Smooth muscle cell (in vitro differentiated cells): Measurements from ENCODE around the gene CDH4. TPM values are rescaled to one million over a fixed set of nuclear protein-coding genes. Genes with fewer than 3 reads are reported as not detected.

Source experiments
- DNase-seq: peaks from one replicate; lab custom pipeline; 2025; ENCODE audit not compliant: unreplicated experiment; lab: John Stamatoyannopoulos, UW
- H2AFZ ChIP-seq: fragments of 200-600 bp; sonication (generic); 2 replicates; pipeline ENCODE4 v1.6.0; 2016; ENCODE audit warnings: antibody characterized with exemption, low read depth, mild to moderate bottlenecking
- H3F3A ChIP-seq: fragments of 200-600 bp; sonication (generic); 2 replicates; pipeline ENCODE4 v1.6.0; 2017; ENCODE audit warnings: antibody characterized with exemption, low read depth
- H3K27ac ChIP-seq: fragments of 200-600 bp; sonication (generic); 2 replicates; pipeline ENCODE4 v1.5.1; 2016; ENCODE audit warnings: low read depth, mild to moderate bottlenecking
- H3K27me3 ChIP-seq: fragments of 200-600 bp; sonication (generic); 2 replicates; pipeline ENCODE4 v1.6.1; 2016; ENCODE audit warnings: low read depth, mild to moderate bottlenecking
- H3K36me3 ChIP-seq: fragments of 200-600 bp; sonication (generic); 2 replicates; pipeline ENCODE4 v1.5.1; 2016; ENCODE audit warnings: low read depth
- H3K4me1 ChIP-seq: fragments of 200-600 bp; sonication (generic); 2 replicates; pipeline ENCODE4 v1.5.1; 2016; ENCODE audit warnings: low read depth
- H3K4me2 ChIP-seq: fragments of 200-600 bp; sonication (generic); 2 replicates; pipeline ENCODE4 v1.6.0; 2016; ENCODE audit warnings: mild to moderate bottlenecking
- H3K4me3 ChIP-seq: fragments of 200-600 bp; sonication (generic); 2 replicates; pipeline ENCODE4 v1.5.1; 2016; ENCODE audit warnings: mild to moderate bottlenecking
- H3K79me2 ChIP-seq: fragments of 200-600 bp; sonication (generic); 2 replicates; pipeline ENCODE4 v1.6.0; 2016; ENCODE audit warnings: low read depth, mild to moderate bottlenecking
- H3K9ac ChIP-seq: fragments of 200-600 bp; sonication (generic); 2 replicates; pipeline ENCODE4 v1.6.0; 2016; ENCODE audit warnings: low read depth
- H3K9me3 ChIP-seq: fragments of 200-600 bp; sonication (generic); replicated peaks from 2 replicates; pipeline ENCODE4 v1.5.1; 2016; ENCODE audit warnings: low read depth
- H4K20me1 ChIP-seq: fragments of 200-600 bp; sonication (generic); 2 replicates; pipeline ENCODE4 v1.6.0; 2016; ENCODE audit warnings: low read depth
- CTCF ChIP-seq: fragments of 200-600 bp; sonication (generic); IDR thresholded peaks from 2 replicates; pipeline ENCODE4 v1.5.1; 2017; ENCODE audit warnings: borderline replicate concordance, mild to moderate bottlenecking, antibody characterized with exemption; ENCODE audit not compliant: insufficient read depth, poor library complexity, severe bottlenecking
- WGBS: methylation state at CpG from one replicate; pipeline ENCODE4 v1.1.7; 2016; ENCODE audit warnings: low lambda C conversion rate; 5-methylcytosine and 5-hydroxymethylcytosine counted together
- polyA plus RNA-seq: library from polyadenylated mRNA; unstranded; fragments of >200 nt; fragmentation: Nextera tagmentation; extraction: Ambion mirVana; gene quantifications from 2 replicates; pipeline ENCODE4 v1.2.1, GENCODE V29; 2016
- total RNA-seq: library from RNA; depleted of rRNA; stranded (reverse); fragments of >200 nt; gene quantifications from 2 replicates; pipeline ENCODE4 v1.2.3, GENCODE V29; 2014

CDH4 gene
- total and polyA plus RNA-seq, 2 experiments from 2014 or later: 0.03 to 0.04 TPM

GRCh38 chr20:61963149-61963548 lies 711.1 kb downstream of the CDH4 start:
- no peak for DNase-seq
- no peak for TF ChIP-seq CTCF
- no peaks in the 10 kb centered on the region for H3K9me3 ChIP-seq
- no peaks in the 10 kb centered on the region for H3K36me3 ChIP-seq
- H3F3A ChIP-seq: no peaks in the 10 kb centered on the region
- no peak overlapping the region for H3K9ac ChIP-seq
- H3K4me1 ChIP-seq: no peaks in the 10 kb centered on the region
- peaks cover 4% of the 10 kb centered on the region for H3K27me3 ChIP-seq
- no peak overlapping the region for H3K4me3 ChIP-seq
- H4K20me1 ChIP-seq: no peaks in the 10 kb centered on the region
- no peak overlapping the region for H3K27ac ChIP-seq
- WGBS: 87% methylated on average over 9 of the region's 9 CpGs
- no peak overlapping the region for H2AFZ ChIP-seq
- no peaks in the 10 kb centered on the region for H3K79me2 ChIP-seq
- no peak overlapping the region for H3K4me2 ChIP-seq

GRCh38 chr20:61963885-61964674 lies 712.0 kb downstream of the CDH4 start:
- Histone ChIP-seq H3F3A (no peaks in the 10 kb centered on the region), H3K4me1 (no peaks in the 10 kb centered on the region), H3K9ac (no peak overlapping the region), H2AFZ (no peak overlapping the region), H3K27me3 (peaks cover 4% of the 10 kb centered on the region), H3K9me3 (no peaks in the 10 kb centered on the region), H4K20me1 (no peaks in the 10 kb centered on the region), H3K79me2 (no peaks in the 10 kb centered on the region), H3K4me3 (no peak overlapping the region), H3K27ac (no peak overlapping the region), H3K36me3 (no peaks in the 10 kb centered on the region), H3K4me2 (no peak overlapping the region)
- DNase-seq: no peak
- no peak for TF ChIP-seq CTCF
- WGBS: 92% methylated on average over 8 of the region's 8 CpGs

GRCh38 chr20:61964675-61965605 lies 712.9 kb downstream of the CDH4 start:
- H3K4me1 ChIP-seq: no peaks in the 10 kb centered on the region
- H3K79me2 ChIP-seq: no peaks in the 10 kb centered on the region
- H2AFZ ChIP-seq: no peak overlapping the region
- no peak for TF ChIP-seq CTCF
- H3F3A ChIP-seq: no peaks in the 10 kb centered on the region
- WGBS: 79% methylated on average over 34 of the region's 41 CpGs
- H3K9ac ChIP-seq: no peak overlapping the region
- no peaks in the 10 kb centered on the region for H3K9me3 ChIP-seq
- no peak overlapping the region for H3K4me3 ChIP-seq
- no peak for DNase-seq
- no peaks in the 10 kb centered on the region for H3K36me3 ChIP-seq
- no peaks in the 10 kb centered on the region for H4K20me1 ChIP-seq
- H3K27ac ChIP-seq: no peak overlapping the region
- H3K4me2 ChIP-seq: no peak overlapping the region
- peaks cover 4% of the 10 kb centered on the region for H3K27me3 ChIP-seq
